HG02970 (cell line): ENCODE measurements around the gene FBXL13.
A peak's percentile ranks its signal among the peaks of the same experiment; 100 is the strongest.
"Not testable (repeated sequence)": the region's sequence is repeated elsewhere in the genome, so short reads cannot be mapped to it uniquely, and the experiment has no call there.

Source experiments
- ATAC-seq: cut with Tn5 transposase; IDR thresholded peaks from one replicate; pipeline ENCODE4 v1.9.1; 2021; ENCODE audit warnings: mild to moderate bottlenecking, moderate library complexity, moderate number of reproducible peaks; ENCODE audit not compliant: unreplicated experiment, low FRiP score

Gene FBXL13

GRCh38 chr7:102836191-102836919 is 238.2 kb downstream of the FBXL13 start:
- no peak for ATAC-seq

GRCh38 chr7:102834999-102835398 is 239.6 kb downstream of the FBXL13 start:
- ATAC-seq, result peak; percentile 53

- no peak for ATAC-seq
Observed at GRCh38 chr7:102834466-102834865, 240.1 kb downstream of the FBXL13 start.

DNA sequence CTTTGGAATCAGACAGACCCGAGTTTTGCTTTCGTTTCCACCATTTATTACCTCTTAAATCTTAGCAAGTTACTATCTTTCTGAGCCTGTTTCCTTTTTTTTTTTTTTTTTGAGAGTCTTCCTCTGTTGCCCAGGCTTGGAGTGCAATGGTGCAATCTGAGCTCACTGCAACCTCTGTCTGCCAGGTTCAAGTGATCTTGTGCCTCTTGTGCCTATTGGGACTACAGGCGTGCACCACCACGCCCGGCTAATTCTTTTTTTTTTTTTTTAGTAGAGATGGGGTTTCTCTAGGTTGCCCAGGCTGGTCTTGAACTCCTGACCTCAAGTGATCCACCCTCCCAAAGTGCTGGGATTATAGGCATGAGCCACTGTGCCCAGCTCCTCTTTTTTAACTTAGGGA is 241.3 kb downstream of the FBXL13 start:
- no peak for ATAC-seq

- ATAC-seq, result no peak
Observed at GRCh38 chr7:102832674-102833073, 241.9 kb downstream of the FBXL13 start.

- ATAC-seq, result no peak
Observed at GRCh38 chr7:102830197-102830596, 244.4 kb downstream of the FBXL13 start.

- no peak for ATAC-seq
Observed at GRCh38 chr7:102829075-102829474, 245.5 kb downstream of the FBXL13 start.

DNA sequence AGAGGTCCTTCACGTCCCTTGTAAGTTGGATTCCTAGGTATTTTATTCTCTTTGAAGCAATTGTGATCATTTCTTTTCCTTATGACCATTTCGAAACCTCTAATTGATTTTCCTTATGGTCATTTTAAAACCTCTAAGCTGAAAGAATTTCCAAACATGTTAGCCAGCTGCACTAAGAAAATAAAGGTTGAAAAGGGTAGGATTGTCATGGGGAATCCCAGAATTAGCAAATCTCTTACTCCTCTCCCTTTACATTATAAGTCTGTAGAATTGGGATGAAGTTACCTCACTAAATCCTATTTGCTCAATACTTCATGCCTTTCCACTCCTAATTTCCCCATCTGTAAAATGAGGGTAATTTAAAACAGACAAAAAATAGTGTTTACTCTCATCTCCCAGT is 246.3 kb downstream of the FBXL13 start:
- no peak for ATAC-seq

- no peak for ATAC-seq
Observed at GRCh38 chr7:102823390-102824119, 251.0 kb downstream of the FBXL13 start.

- no peak for ATAC-seq
Observed at GRCh38 chr7:102821994-102822747, 252.4 kb downstream of the FBXL13 start.

DNA sequence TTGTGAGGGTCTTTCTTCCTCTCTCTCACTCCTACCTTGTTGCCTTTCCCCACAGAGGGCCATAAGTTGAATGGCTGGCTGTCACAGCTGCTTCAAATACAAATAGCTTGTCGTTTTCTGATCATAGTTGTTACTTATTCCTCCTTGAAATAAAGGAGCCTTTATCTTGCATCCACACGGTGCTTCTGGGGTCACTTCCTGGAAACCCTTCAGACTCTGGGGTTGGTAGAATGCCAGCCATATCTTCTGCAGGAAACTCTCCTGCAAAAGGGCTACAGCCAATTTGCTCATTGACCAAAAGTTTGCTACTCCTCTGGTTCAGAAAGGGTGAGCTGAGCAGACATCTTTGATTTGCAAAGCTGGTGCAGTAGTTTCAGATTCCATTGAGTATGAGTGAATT is 255.4 kb downstream of the FBXL13 start:
- ATAC-seq, result no peak

GRCh38 chr7:102817616-102818573 is 256.7 kb downstream of the FBXL13 start:
- no peak for ATAC-seq

GRCh38 chr7:102814025-102814471 is 260.5 kb downstream of the FBXL13 start:
- no peak for ATAC-seq

- ATAC-seq, result no peak
Observed at GRCh38 chr7:102813191-102814024, 261.2 kb downstream of the FBXL13 start.

GRCh38 chr7:102811942-102812678 is 262.5 kb downstream of the FBXL13 start:
- no peak for ATAC-seq

DNA sequence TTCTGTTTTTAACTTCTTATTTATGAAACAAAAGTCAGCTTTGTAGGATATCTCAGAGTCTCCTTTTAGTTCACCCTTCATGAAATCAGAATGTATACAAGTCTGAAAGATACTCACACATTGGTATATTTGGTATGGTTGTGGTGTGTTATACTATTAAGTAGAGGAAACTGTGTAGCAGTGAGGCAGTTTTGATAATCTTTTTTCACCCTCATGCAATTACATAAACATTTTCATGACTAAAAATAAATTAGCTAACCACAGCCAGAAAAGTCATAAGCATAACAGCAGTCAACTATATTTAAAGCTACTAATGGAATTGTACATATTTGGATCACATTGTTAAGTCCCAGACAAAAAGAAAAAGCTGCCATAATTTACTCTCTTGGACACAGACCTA is 263.7 kb downstream of the FBXL13 start:
- no peak for ATAC-seq

DNA sequence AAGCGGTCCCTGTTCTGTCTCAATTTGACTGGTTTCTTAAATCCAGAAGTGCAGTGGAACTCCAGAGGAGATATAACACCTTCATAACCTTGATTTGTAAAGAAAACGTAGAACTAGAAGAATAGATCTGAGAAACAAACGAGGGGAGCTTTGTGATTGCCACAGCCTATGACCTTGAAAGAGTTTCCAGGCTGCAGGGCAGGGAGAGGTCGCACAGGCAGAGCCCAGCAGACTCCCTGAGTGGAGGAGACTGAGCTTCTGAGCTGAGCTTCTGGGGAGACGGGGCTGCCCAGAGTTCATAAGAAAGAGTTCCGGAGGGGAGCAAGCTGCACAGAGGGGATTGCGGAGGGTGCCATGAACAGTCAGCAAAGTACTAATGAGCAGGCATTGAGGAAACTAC is 268.0 kb downstream of the FBXL13 start:
- ATAC-seq, result no peak

DNA sequence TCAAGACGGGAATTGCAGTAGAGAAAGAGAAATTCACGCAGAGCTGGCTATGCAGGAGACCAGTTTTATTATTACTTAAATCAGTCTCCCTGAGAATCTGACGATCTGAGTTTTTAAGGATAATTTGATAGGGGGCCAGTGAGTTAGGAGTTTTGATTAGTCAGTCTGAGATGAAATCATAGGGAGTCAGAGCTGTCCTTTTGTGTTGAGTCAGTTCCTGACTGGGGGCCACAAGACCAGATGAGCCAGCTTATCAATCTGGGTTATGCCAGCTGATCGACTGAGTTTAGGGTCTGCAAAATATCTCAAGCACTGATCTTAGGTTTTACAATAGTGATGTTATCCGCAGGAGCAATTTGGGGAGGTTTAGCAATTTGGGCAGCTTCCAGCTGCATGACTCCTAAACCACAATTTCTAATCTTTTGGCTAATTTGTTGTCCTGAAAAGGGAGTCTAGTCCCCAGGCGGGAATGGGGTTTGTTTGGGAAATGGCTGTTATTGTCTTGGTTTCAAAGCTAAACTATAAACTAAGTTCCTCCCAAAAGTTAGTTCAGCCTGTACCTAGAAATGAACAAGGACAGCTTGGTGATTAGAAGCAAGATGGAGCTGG is 278.5 kb downstream of the FBXL13 start:
- ATAC-seq, result not testable (repeated sequence)
